ENCODE data around the gene LIMK1.

GRCh38 chr7:74082770-74083116, 861 bp upstream of the LIMK1 start:
- no peak for TF ChIP-seq RFX5 (IDR thresholded peaks at IDR 0.05; ENCODE audit: low read depth, low read length)
- no peak for TF ChIP-seq CHD1 (IDR thresholded peaks at IDR 0.05; ENCODE audit: low read depth, low read length)

Data from IMR-90 (cell line).